ENCODE measurements around the gene PLEKHA7.

Gene PLEKHA7

GRCh38 chr11:16924826-16925560 lies 89.2 kb downstream of the PLEKHA7 start:
- TF ChIP-seq POLR2AphosphoS5 (IDR thresholded peaks at IDR 0.05; ENCODE audit: low read depth, low read length): no peak
- TF ChIP-seq FOXP2 (optimal IDR thresholded peaks at IDR 0.05; ENCODE audit: borderline replicate concordance, extremely low read depth, extremely low read length, insufficient read depth): no peak
- no peak for TF ChIP-seq TAF1 (IDR thresholded peaks at IDR 0.05; ENCODE audit: borderline replicate concordance, insufficient read depth, low read length)
- no peak for TF ChIP-seq SIN3A (IDR thresholded peaks at IDR 0.05; ENCODE audit: borderline replicate concordance, insufficient read depth, low read length)
- TF ChIP-seq REST (IDR thresholded peaks at IDR 0.05; ENCODE audit: insufficient read depth in 1 of 2, low read depth in 2 of 2, low read length in 2 of 2): no peak

DNA sequence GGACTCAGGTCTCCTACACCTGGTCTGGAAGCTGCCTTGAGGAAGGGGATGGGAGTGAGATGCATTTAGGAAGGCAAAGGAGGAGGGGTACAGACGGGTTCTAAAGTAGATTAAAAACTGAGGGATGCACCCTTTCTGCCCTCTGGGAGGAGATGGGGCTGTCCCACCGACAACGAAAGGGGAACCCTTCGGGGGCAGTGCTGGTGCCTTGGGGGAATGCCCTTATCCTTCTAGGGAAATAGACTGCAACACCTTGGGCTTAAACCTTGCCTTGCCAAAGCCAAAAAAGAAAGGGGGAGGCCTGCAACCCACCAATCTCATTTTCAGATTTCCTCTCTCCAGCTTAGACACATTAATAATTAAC lies 89.8 kb downstream of the PLEKHA7 start:
- TF ChIP-seq TAF1 (IDR thresholded peaks at IDR 0.05; ENCODE audit: borderline replicate concordance, insufficient read depth, low read length) (no peak), REST (IDR thresholded peaks at IDR 0.05; ENCODE audit: insufficient read depth in 1 of 2, low read depth in 2 of 2, low read length in 2 of 2) (no peak), SIN3A (IDR thresholded peaks at IDR 0.05; ENCODE audit: borderline replicate concordance, insufficient read depth, low read length) (no peak), POLR2AphosphoS5 (IDR thresholded peaks at IDR 0.05; ENCODE audit: low read depth, low read length) (no peak), FOXP2 (optimal IDR thresholded peaks at IDR 0.05; ENCODE audit: borderline replicate concordance, extremely low read depth, extremely low read length, insufficient read depth) (no peak)

GRCh38 chr11:16923987-16924386 lies 90.2 kb downstream of the PLEKHA7 start:
- TF ChIP-seq SIN3A (IDR thresholded peaks at IDR 0.05; ENCODE audit: borderline replicate concordance, insufficient read depth, low read length) (no peak), FOXP2 (optimal IDR thresholded peaks at IDR 0.05; ENCODE audit: borderline replicate concordance, extremely low read depth, extremely low read length, insufficient read depth) (no peak)

- TF ChIP-seq SIN3A (IDR thresholded peaks at IDR 0.05; ENCODE audit: borderline replicate concordance, insufficient read depth, low read length) (no peak), REST (IDR thresholded peaks at IDR 0.05; ENCODE audit: insufficient read depth in 1 of 2, low read depth in 2 of 2, low read length in 2 of 2) (no peak), FOXP2 (optimal IDR thresholded peaks at IDR 0.05; ENCODE audit: borderline replicate concordance, extremely low read depth, extremely low read length, insufficient read depth) (no peak), POLR2AphosphoS5 (IDR thresholded peaks at IDR 0.05; ENCODE audit: low read depth, low read length) (no peak)
These were observed 92.5 kb downstream of the PLEKHA7 start for GRCh38 chr11:16921668-16922067.

DNA sequence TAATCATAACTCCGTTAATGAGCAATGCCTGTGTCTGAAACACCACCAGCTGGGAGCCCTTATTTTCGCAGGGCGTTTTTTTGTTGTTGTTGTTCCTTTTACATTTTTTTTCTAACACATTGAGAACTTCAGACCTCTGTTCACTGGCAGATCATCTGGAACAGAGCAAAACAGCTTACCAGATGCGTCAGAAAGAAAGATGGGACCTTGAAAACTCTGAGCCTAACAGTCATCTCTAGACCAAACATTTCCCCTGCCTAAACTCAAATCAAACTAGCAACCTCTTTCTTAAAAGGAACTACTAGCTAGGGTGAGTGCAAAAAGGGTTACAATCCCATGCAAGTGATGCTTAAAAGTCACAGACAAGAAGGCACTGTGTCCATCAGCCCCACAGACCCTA lies 93.2 kb downstream of the PLEKHA7 start:
- TF ChIP-seq FOXP2 (optimal IDR thresholded peaks at IDR 0.05; ENCODE audit: borderline replicate concordance, extremely low read depth, extremely low read length, insufficient read depth): no peak
- no peak for TF ChIP-seq SIN3A (IDR thresholded peaks at IDR 0.05; ENCODE audit: borderline replicate concordance, insufficient read depth, low read length)
- TF ChIP-seq POLR2AphosphoS5 (IDR thresholded peaks at IDR 0.05; ENCODE audit: low read depth, low read length): no peak

- no peak for TF ChIP-seq SIN3A (IDR thresholded peaks at IDR 0.05; ENCODE audit: borderline replicate concordance, insufficient read depth, low read length)
- TF ChIP-seq REST (IDR thresholded peaks at IDR 0.05; ENCODE audit: insufficient read depth in 1 of 2, low read depth in 2 of 2, low read length in 2 of 2): no peak
- no peak for TF ChIP-seq FOXP2 (optimal IDR thresholded peaks at IDR 0.05; ENCODE audit: borderline replicate concordance, extremely low read depth, extremely low read length, insufficient read depth)
- no peak for TF ChIP-seq POLR2AphosphoS5 (IDR thresholded peaks at IDR 0.05; ENCODE audit: low read depth, low read length)
- TF ChIP-seq TAF1 (IDR thresholded peaks at IDR 0.05; ENCODE audit: borderline replicate concordance, insufficient read depth, low read length): no peak
These were observed 93.7 kb downstream of the PLEKHA7 start for GRCh38 chr11:16920559-16920958.

Data from PFSK-1 (cell line).